Measurements from ENCODE around the gene DYNC1LI2. TPM values are rescaled to one million over a fixed set of nuclear protein-coding genes. Genes with fewer than 3 reads are reported as not detected.

The DYNC1LI2 gene
- total and polyA plus RNA-seq, 9 of the 15 experiments (the other 6 are each of a cell fraction or from before 2014, with no cell fraction given): 5.1 to 48.9 (median 38.2) TPM

- Histone ChIP-seq H2AFZ (ENCODE audit: low read depth, low read length) (no peak overlapping the region), H3K9ac (ENCODE audit: insufficient read depth in 1 of 2, low read depth in 2 of 2, low read length in 2 of 2) (no peak overlapping the region), H4K20me1 (replicated peaks; ENCODE audit: control insufficient read depth, insufficient read depth, low read length) (no peaks in the 10 kb centered on the region), H3K36me3 (ENCODE audit: control insufficient read depth, insufficient read depth, low read length) (peaks cover 3% of the 10 kb centered on the region; the same call in 1 of the 3 replicates), H3K27me3 (ENCODE audit: control insufficient read depth in 2 of 2, insufficient read depth in 2 of 2, low read length in 2 of 2) (no peaks in the 10 kb centered on the region), H3K4me1 (replicated peaks in 1 of 2; ENCODE audit: control insufficient read depth in 2 of 2, insufficient read depth in 2 of 2, low read length in 2 of 2) (no peaks in the 10 kb centered on the region), H3K4me3 (no peak overlapping the region), H3K9me3 (replicated peaks; ENCODE audit: control insufficient read depth, insufficient read depth, low read depth, low read length) (no peaks in the 10 kb centered on the region), H3K27ac (ENCODE audit: extremely low read depth, low read depth, low read length) (no peak overlapping the region), H3K79me2 (ENCODE audit: control insufficient read depth, insufficient read depth, low read length) (no peaks in the 10 kb centered on the region), H3K4me2 (ENCODE audit: insufficient read depth, low read length) (no peak overlapping the region), H3K9me1 (ENCODE audit: control insufficient read depth, insufficient read depth, low read length) (no peaks in the 10 kb centered on the region)
- POLR2A ChIA-PET: interaction anchor here (0.7 kb wide), 2 partner anchors 19 to 159 kb away, joined by 3 to 4 read pairs; no protein-coding TSS in a partner anchor
- intact Hi-C loops (cut with micrococcal nuclease) (no loop called here), in situ Hi-C loops (cut with MboI) (no loop called here)
- no peak for ATAC-seq
- no TSS peak for BruUV-seq (replicated peaks)
- CTCF ChIA-PET (ENCODE audit: low intra/inter-chr PET ratio): no interaction called here
- WGBS (ENCODE audit: insufficient coverage, low coverage, missing lambda C conversion rate): 42% methylated on average over 6 of the region's 6 CpGs
- TF ChIP-seq HNRNPLL (IDR thresholded peaks at IDR 0.05; ENCODE audit: low read depth, low read length, poor library complexity, severe bottlenecking): no peak
- TF ChIP-seq DACH1 (IDR thresholded peaks at IDR 0.05; ENCODE audit: partially characterized antibody): no peak
- no peak for TF ChIP-seq COPS2 (conservative IDR thresholded peaks at IDR 0.05)
- no peak for TF ChIP-seq POLR2A (conservative IDR thresholded peaks at IDR 0.05)
- TF ChIP-seq PCBP1 (IDR thresholded peaks at IDR 0.05; ENCODE audit: low read depth, low read length, poor library complexity, severe bottlenecking): no peak
- no peak for TF ChIP-seq MBD1 (CRISPR knock-in tag; IDR thresholded peaks at IDR 0.05)
- TF ChIP-seq HDAC1 (IDR thresholded peaks at IDR 0.05): no peak
- no peak for TF ChIP-seq ATF4 (CRISPR knock-in tag; IDR thresholded peaks at IDR 0.05)
- no peak for FAIRE-seq
- DNase-seq (ENCODE audit: extremely low read depth in 1 of 4, low spot score in 3 of 4): no peak
Measured at GRCh38 chr16:66714062-66714461, 37.3 kb downstream of the DYNC1LI2 start.

Data from K562 (cell line).